ENCODE data around the gene CHMP6. TPM values are rescaled to one million over a fixed set of nuclear protein-coding genes. Genes with fewer than 3 reads are reported as not detected.
A peak's percentile ranks its signal among the peaks of the same experiment; 100 is the strongest.

Gene CHMP6
- total RNA-seq, 1 experiment from 2014 or later = 15.0 TPM

DNA sequence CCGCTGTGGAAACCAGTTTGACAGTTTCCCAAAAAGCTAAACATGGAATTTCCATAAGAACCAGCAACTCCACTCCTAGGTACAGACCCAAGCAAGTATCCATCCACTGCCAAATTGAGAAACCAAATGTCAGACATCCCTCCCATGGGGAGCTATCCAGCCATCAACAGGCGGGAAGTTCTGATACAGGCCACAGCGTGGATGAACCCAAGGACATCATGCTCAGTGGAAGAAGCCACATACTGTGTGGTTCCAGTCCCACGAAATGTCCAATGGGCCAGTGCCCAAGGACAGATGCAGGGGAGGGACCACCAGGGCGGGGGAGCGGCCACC lies 30.7 kb downstream of the CHMP6 start:
- CTCF ChIA-PET = interaction anchor here (1.6 to 2.1 kb wide), 3 partner anchors 75 to 108 kb away, joined by 4 to 32 read pairs (median 5); no protein-coding TSS in a partner anchor

DNA sequence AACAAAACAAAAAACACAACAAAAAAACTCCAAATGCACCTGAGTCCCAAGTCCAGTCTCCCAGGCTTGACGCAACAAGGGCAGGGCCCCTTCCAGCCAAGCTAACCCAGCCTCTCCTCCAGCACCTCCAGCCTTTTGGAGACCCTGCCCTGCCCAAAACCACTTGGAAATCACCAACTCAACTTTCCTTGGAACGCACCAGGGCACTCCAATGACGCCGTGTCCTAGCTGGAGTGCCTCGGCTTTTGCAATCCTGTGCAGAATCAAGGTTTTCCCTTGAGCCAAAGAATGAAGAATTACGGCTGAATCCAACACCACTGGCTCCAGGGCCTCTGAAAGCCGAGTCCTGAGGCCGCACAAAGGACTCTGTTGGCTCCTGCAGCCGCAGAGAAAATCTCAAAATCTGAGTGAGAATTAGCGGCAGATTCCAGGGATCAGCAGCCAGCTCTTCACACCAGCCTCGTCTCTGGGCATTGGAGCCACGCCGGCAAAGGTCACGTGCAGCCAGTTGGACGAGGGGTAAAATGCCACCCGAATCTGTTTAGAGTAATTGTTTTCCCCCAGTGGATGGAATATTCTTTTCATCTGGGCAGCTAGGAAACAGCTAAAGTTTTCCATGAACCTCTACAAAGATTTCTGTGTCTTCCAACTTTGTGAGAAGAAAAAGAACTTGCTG lies 33.6 kb downstream of the CHMP6 start:
- peaks cover 5% of the 10 kb centered on the region for H3K4me1 Mint-ChIP-seq
- DNase-seq (ENCODE audit: low spot score) (no peak), ATAC-seq (no peak)
- ChIA-PET CTCF (interaction anchor here (0.6 to 3.8 kb wide), 6 partner anchors 11 to 198 kb away, joined by 3 to 30 read pairs (median 4); partner anchors contain the start of gene CEP131), POLR2A (no interaction called here)
- H3K9me3 Mint-ChIP-seq = peaks cover 6% of the 10 kb centered on the region
- H3K27ac Mint-ChIP-seq = no peak overlapping the region
- no peak overlapping the region for H3K4me3 Mint-ChIP-seq
- no peaks in the 10 kb centered on the region for H3K36me3 Mint-ChIP-seq
- TF ChIP-seq, protein P1, sequence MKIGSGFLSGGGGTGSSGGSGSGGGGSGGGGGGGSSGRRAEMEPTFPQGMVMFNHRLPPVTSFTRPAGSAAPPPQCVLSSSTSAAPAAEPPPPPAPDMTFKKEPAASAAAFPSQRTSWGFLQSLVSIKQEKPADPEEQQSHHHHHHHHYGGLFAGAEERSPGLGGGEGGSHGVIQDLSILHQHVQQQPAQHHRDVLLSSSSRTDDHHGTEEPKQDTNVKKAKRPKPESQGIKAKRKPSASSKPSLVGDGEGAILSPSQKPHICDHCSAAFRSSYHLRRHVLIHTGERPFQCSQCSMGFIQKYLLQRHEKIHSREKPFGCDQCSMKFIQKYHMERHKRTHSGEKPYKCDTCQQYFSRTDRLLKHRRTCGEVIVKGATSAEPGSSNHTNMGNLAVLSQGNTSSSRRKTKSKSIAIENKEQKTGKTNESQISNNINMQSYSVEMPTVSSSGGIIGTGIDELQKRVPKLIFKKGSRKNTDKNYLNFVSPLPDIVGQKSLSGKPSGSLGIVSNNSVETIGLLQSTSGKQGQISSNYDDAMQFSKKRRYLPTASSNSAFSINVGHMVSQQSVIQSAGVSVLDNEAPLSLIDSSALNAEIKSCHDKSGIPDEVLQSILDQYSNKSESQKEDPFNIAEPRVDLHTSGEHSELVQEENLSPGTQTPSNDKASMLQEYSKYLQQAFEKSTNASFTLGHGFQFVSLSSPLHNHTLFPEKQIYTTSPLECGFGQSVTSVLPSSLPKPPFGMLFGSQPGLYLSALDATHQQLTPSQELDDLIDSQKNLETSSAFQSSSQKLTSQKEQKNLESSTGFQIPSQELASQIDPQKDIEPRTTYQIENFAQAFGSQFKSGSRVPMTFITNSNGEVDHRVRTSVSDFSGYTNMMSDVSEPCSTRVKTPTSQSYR (CRISPR knock-in tag; IDR thresholded peaks at IDR 0.05) = no peak
- peak; percentile 18; the same call in 1 of the 2 replicates for TF ChIP-seq GABPB1 (CRISPR knock-in tag; IDR thresholded peaks at IDR 0.05)
- H3K27me3 Mint-ChIP-seq (ENCODE audit: low read depth) = peaks cover 3% of the 10 kb centered on the region; the same call in 1 of the 2 replicates

More for the DNA sequence above, 30.7 kb downstream of the CHMP6 start:
- Mint-ChIP-seq H3K4me3 (no peak overlapping the region), H3K4me1 (peaks cover 13% of the 10 kb centered on the region), H3K27ac (no peak overlapping the region), H3K36me3 (no peaks in the 10 kb centered on the region), H3K9me3 (peaks cover 6% of the 10 kb centered on the region), H3K27me3 (ENCODE audit: low read depth) (peaks cover 3% of the 10 kb centered on the region; the same call in 1 of the 2 replicates)
- TF ChIP-seq, protein P2, sequence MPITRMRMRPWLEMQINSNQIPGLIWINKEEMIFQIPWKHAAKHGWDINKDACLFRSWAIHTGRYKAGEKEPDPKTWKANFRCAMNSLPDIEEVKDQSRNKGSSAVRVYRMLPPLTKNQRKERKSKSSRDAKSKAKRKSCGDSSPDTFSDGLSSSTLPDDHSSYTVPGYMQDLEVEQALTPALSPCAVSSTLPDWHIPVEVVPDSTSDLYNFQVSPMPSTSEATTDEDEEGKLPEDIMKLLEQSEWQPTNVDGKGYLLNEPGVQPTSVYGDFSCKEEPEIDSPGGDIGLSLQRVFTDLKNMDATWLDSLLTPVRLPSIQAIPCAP (CRISPR knock-in tag; IDR thresholded peaks at IDR 0.05) = no peak
- TF ChIP-seq, protein P3, sequence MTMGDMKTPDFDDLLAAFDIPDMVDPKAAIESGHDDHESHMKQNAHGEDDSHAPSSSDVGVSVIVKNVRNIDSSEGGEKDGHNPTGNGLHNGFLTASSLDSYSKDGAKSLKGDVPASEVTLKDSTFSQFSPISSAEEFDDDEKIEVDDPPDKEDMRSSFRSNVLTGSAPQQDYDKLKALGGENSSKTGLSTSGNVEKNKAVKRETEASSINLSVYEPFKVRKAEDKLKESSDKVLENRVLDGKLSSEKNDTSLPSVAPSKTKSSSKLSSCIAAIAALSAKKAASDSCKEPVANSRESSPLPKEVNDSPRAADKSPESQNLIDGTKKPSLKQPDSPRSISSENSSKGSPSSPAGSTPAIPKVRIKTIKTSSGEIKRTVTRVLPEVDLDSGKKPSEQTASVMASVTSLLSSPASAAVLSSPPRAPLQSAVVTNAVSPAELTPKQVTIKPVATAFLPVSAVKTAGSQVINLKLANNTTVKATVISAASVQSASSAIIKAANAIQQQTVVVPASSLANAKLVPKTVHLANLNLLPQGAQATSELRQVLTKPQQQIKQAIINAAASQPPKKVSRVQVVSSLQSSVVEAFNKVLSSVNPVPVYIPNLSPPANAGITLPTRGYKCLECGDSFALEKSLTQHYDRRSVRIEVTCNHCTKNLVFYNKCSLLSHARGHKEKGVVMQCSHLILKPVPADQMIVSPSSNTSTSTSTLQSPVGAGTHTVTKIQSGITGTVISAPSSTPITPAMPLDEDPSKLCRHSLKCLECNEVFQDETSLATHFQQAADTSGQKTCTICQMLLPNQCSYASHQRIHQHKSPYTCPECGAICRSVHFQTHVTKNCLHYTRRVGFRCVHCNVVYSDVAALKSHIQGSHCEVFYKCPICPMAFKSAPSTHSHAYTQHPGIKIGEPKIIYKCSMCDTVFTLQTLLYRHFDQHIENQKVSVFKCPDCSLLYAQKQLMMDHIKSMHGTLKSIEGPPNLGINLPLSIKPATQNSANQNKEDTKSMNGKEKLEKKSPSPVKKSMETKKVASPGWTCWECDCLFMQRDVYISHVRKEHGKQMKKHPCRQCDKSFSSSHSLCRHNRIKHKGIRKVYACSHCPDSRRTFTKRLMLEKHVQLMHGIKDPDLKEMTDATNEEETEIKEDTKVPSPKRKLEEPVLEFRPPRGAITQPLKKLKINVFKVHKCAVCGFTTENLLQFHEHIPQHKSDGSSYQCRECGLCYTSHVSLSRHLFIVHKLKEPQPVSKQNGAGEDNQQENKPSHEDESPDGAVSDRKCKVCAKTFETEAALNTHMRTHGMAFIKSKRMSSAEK (CRISPR knock-in tag; IDR thresholded peaks at IDR 0.05; ENCODE audit: borderline replicate concordance) = no peak
- TF ChIP-seq ESRRA (CRISPR knock-in tag; IDR thresholded peaks at IDR 0.05; ENCODE audit: borderline replicate concordance) (no peak), ATF1 (CRISPR knock-in tag; IDR thresholded peaks at IDR 0.05) (no peak), TEAD4 (CRISPR knock-in tag; IDR thresholded peaks at IDR 0.05) (no peak), FOXP1 (CRISPR knock-in tag; IDR thresholded peaks at IDR 0.05; ENCODE audit: borderline replicate concordance) (no peak), PRRX2 (CRISPR knock-in tag; IDR thresholded peaks at IDR 0.05) (no peak)
- TF ChIP-seq, protein P4, sequence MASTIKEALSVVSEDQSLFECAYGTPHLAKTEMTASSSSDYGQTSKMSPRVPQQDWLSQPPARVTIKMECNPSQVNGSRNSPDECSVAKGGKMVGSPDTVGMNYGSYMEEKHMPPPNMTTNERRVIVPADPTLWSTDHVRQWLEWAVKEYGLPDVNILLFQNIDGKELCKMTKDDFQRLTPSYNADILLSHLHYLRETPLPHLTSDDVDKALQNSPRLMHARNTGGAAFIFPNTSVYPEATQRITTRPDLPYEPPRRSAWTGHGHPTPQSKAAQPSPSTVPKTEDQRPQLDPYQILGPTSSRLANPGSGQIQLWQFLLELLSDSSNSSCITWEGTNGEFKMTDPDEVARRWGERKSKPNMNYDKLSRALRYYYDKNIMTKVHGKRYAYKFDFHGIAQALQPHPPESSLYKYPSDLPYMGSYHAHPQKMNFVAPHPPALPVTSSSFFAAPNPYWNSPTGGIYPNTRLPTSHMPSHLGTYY (CRISPR knock-in tag; IDR thresholded peaks at IDR 0.05) = no peak
- TF ChIP-seq, protein P5, sequence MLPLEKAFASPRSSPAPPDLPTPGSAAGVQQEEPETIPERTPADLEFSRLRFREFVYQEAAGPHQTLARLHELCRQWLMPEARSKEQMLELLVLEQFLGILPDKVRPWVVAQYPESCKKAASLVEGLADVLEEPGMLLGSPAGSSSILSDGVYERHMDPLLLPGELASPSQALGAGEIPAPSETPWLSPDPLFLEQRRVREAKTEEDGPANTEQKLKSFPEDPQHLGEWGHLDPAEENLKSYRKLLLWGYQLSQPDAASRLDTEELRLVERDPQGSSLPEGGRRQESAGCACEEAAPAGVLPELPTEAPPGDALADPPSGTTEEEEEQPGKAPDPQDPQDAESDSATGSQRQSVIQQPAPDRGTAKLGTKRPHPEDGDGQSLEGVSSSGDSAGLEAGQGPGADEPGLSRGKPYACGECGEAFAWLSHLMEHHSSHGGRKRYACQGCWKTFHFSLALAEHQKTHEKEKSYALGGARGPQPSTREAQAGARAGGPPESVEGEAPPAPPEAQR (CRISPR knock-in tag; IDR thresholded peaks at IDR 0.05) = no peak
- DNase-seq (ENCODE audit: low spot score) = no peak
- POLR2A ChIA-PET = no interaction called here
- ATAC-seq = no peak

Data from WTC11 (cell line).